Progenitor cell of endocrine pancreas (in vitro differentiated cells): ENCODE measurements around the gene PDIA2. TPM values are rescaled to one million over a fixed set of nuclear protein-coding genes. Genes with fewer than 3 reads are reported as not detected.

Experiments
- DNase-seq: peaks from one replicate; pipeline ENCODE4 v3.0.0; 2021; ENCODE audit warnings: low spot score; ENCODE audit not compliant: unreplicated experiment
- H3K27ac Mint-ChIP-seq: 2 replicates; pipeline ENCODE4 v1.8.0; 2021; ENCODE audit warnings: mild to moderate bottlenecking, moderate library complexity, mixed read lengths
- H3K27me3 Mint-ChIP-seq: 2 replicates; pipeline ENCODE4 v1.8.0; 2021; ENCODE audit warnings: mixed read lengths
- H3K36me3 Mint-ChIP-seq: 2 replicates; pipeline ENCODE4 v1.8.0; 2022; ENCODE audit warnings: mixed read lengths; ENCODE audit not compliant: insufficient read depth
- H3K4me1 Mint-ChIP-seq: 2 replicates; pipeline ENCODE4 v1.8.0; 2021; ENCODE audit warnings: low read depth, mixed read lengths
- H3K4me3 Mint-ChIP-seq: 2 replicates; pipeline ENCODE4 v1.8.0; 2021; ENCODE audit warnings: low read depth, mild to moderate bottlenecking, moderate library complexity, mixed read lengths
- H3K9me3 Mint-ChIP-seq: 2 replicates; pipeline ENCODE4 v1.8.0; 2021; ENCODE audit warnings: low read depth, mixed read lengths
- CTCF ChIP-seq: fragments of 200-600 bp; sonication (generic); IDR thresholded peaks from one replicate; pipeline ENCODE4 v1.5.0; 2021; ENCODE audit warnings: antibody characterized with exemption, mild to moderate bottlenecking; ENCODE audit not compliant: unreplicated experiment
- total RNA-seq: library from RNA; stranded (reverse); gene quantifications from 2 replicates; pipeline ENCODE4 v1.2.1, GENCODE V29; 2021

The PDIA2 gene
- total RNA-seq, 1 donor from 2014 or later: 3.8 TPM

DNA sequence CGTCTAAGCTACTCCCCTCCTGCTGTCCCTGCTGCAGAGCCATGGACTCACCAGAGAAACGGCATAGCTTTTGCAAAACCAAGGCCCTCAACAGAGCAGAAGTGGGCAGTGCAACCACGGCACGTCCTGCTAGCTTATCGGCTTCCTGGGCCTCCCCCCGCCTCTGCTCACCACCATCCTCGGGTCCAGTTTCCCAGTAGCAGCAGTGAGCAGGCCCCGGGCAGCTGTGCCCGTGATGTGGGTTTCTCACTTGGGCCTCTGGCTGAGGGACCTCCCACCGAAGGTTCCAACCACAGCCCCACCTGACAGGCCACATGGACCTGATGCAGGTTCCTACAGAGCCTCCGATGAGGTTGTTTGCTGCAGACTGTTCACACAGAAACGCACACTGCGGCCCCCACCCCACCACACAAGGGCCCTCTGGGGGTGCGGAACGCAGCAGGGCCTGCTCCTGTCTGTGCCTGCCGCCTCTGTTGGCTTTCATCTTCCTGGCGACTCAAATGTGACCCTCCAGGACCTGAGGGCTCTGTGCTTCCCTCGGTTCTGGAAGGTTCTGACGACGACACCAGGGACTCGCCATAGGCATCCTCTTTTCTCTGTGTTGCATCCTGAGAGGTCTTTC is 24.8 kb downstream of the PDIA2 start:
- no peaks in the 10 kb centered on the region for H3K9me3 Mint-ChIP-seq
- no peaks in the 10 kb centered on the region for H3K27me3 Mint-ChIP-seq
- H3K4me3 Mint-ChIP-seq: no peak overlapping the region
- H3K27ac Mint-ChIP-seq: no peak overlapping the region
- no peak for DNase-seq
- peaks cover 6% of the 10 kb centered on the region for H3K36me3 Mint-ChIP-seq
- H3K4me1 Mint-ChIP-seq: no peaks in the 10 kb centered on the region
- TF ChIP-seq CTCF: no peak

DNA sequence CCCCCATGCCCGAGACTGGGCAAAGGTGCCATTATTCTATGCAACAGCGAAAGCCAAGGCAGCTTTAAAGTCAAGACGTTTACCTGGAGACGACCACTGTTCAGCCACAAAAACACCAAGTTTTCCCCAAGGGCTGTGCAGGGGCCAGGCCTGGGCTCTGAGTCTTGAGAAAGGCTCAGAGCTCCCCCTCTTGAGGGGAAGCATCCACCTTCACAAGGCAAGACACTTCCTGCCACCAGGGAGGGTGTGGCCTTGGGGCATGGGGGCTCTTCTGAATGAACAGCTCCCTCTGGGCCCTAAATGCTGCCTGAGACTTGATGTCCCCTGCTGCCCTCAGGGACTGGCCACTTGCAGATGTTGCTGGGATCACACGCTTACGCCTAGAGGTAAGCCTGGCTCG is 26.5 kb downstream of the PDIA2 start:
- Mint-ChIP-seq H3K4me3 (no peak overlapping the region), H3K9me3 (no peaks in the 10 kb centered on the region), H3K27ac (no peak overlapping the region), H3K4me1 (no peaks in the 10 kb centered on the region), H3K36me3 (peaks cover 5% of the 10 kb centered on the region), H3K27me3 (no peaks in the 10 kb centered on the region)
- no peak for TF ChIP-seq CTCF
- no peak for DNase-seq

DNA sequence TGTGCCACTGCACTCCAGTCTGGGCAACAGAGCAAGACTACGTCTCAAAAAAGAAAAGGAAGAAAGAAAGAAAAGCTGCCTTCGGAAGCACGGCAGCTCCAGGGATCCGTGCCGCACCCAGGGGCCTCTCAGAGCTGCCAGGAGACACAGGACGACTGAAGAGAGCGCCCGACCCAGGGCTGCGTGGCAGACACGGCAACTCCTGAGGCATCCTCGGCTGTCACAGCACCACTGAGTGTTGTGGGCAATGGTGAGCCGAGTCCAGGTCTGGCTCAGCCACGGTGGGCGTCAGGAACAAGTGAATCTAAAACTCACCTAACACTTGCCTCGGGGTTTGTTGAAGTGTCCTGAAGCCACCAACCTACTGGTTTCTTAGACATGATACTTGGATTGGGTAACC is 28.8 kb downstream of the PDIA2 start:
- DNase-seq: no peak
- TF ChIP-seq CTCF: no peak
- Mint-ChIP-seq H3K27me3 (no peaks in the 10 kb centered on the region), H3K36me3 (peaks cover 4% of the 10 kb centered on the region), H3K27ac (peak overlapping the region; percentile 85), H3K9me3 (no peaks in the 10 kb centered on the region), H3K4me1 (no peaks in the 10 kb centered on the region), H3K4me3 (no peak overlapping the region)

DNA sequence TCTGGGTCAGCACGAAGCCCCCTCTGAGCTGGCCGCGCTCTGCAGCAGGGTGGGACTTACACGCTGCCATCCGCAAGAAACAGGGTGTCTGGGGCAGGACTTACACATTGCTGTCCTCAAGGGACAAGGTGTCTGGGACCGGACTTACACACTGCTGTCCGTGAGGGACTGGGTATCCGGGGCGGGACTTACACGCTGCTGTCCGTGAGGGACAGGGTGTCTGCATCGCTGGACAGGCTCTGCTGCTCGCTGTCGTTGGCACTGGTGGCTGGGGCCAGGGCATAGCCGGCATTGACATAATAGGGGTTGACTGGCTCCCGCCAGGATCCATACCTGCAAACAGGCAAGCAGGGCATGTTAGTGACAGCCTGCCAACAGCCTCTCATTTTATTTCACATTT is 31.4 kb downstream of the PDIA2 start:
- Mint-ChIP-seq H3K27me3 (no peaks in the 10 kb centered on the region), H3K4me1 (peaks cover 2% of the 10 kb centered on the region), H3K4me3 (no peak overlapping the region), H3K27ac (no peak overlapping the region), H3K9me3 (no peaks in the 10 kb centered on the region), H3K36me3 (peaks cover 4% of the 10 kb centered on the region)
- no peak for DNase-seq
- TF ChIP-seq CTCF: no peak

DNA sequence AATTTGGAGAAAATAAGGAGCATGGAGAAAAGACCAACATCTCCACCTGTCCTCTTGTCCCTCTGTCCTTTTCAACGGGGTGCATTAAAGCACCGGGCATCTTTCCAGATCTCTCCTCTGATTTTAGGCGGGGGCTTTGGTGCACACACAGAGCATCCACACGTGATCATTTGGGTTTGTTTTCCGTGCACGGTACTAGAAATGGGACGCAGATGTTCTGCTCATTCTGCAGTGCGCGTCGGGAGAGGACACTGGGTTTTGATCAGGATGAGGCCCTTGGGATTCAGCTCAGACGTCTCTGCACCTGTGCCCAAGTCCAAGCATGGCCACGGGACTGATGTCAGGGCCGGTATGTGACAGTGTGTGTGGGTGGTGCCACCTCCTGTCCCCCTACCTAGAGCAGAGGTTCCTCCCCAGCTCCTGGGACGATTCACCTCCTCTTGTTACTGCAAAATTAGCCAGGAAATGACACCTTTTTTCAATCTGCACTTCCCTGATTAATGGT is 31.9 kb downstream of the PDIA2 start:
- Mint-ChIP-seq H3K4me1 (peaks cover 2% of the 10 kb centered on the region), H3K27ac (no peak overlapping the region), H3K27me3 (no peaks in the 10 kb centered on the region), H3K9me3 (no peaks in the 10 kb centered on the region), H3K36me3 (peaks cover 4% of the 10 kb centered on the region), H3K4me3 (no peak overlapping the region)
- DNase-seq: no peak
- no peak for TF ChIP-seq CTCF
